GM21526 (cell line): ENCODE data around the gene MYLK2.

ENCODE experiments used
- ATAC-seq: cut with Tn5 transposase; IDR thresholded peaks from one replicate; pipeline ENCODE4 v1.9.1; 2021; ENCODE audit warnings: moderate library complexity; ENCODE audit not compliant: unreplicated experiment, low FRiP score

MYLK2 gene

GRCh38 chr20:31849306-31849930 lies 30.3 kb downstream of the MYLK2 start:
- no peak for ATAC-seq

GRCh38 chr20:31851240-31851955 lies 32.2 kb downstream of the MYLK2 start:
- ATAC-seq: no peak

GRCh38 chr20:31853481-31853880 lies 34.3 kb downstream of the MYLK2 start:
- ATAC-seq: no peak

- ATAC-seq: no peak
These were observed 37.4 kb downstream of the MYLK2 start for GRCh38 chr20:31856516-31856915.

- ATAC-seq: no peak
These were observed 39.0 kb downstream of the MYLK2 start for GRCh38 chr20:31857861-31858759.

- no peak for ATAC-seq
These were observed 39.6 kb downstream of the MYLK2 start for GRCh38 chr20:31858760-31859083.

GRCh38 chr20:31859266-31859997 lies 40.3 kb downstream of the MYLK2 start:
- no peak for ATAC-seq

GRCh38 chr20:31859998-31860380 lies 40.8 kb downstream of the MYLK2 start:
- no peak for ATAC-seq

GRCh38 chr20:31860390-31861134 lies 41.4 kb downstream of the MYLK2 start:
- ATAC-seq: no peak

- ATAC-seq: peak; percentile 20
These were observed 41.9 kb downstream of the MYLK2 start for GRCh38 chr20:31861135-31861384.

GRCh38 chr20:31861385-31862156 lies 42.4 kb downstream of the MYLK2 start:
- ATAC-seq: peak; percentile 53

- no peak for ATAC-seq
These were observed 43.0 kb downstream of the MYLK2 start for GRCh38 chr20:31862157-31862470.

GRCh38 chr20:31862506-31862905 lies 43.4 kb downstream of the MYLK2 start:
- no peak for ATAC-seq

GRCh38 chr20:31863296-31864085 lies 44.3 kb downstream of the MYLK2 start:
- ATAC-seq: no peak

GRCh38 chr20:31864521-31865400 lies 45.6 kb downstream of the MYLK2 start:
- no peak for ATAC-seq

- ATAC-seq: no peak
These were observed 47.1 kb downstream of the MYLK2 start for GRCh38 chr20:31866221-31866620.

GRCh38 chr20:31868853-31869672 lies 49.9 kb downstream of the MYLK2 start:
- no peak for ATAC-seq

GRCh38 chr20:31869673-31869941 lies 50.5 kb downstream of the MYLK2 start:
- ATAC-seq: no peak
